Hepatocyte (in vitro differentiated cells): ENCODE measurements around the gene TEX22.

Source experiments
- CTCF ChIP-seq: fragments of 200-600 bp; sonication (generic); IDR thresholded peaks from 2 replicates; pipeline ENCODE4 v1.5.1; 2016; ENCODE audit warnings: antibody characterized with exemption, mild to moderate bottlenecking; ENCODE audit not compliant: poor library complexity
- EZH2 ChIP-seq: fragments of 200-600 bp; sonication (generic); IDR thresholded peaks from 2 replicates; pipeline ENCODE4 v1.6.1; 2016; ENCODE audit warnings: antibody characterized with exemption, mild to moderate bottlenecking, borderline replicate concordance
- EZH2phosphoT487 ChIP-seq: fragments of 200-600 bp; sonication (generic); IDR thresholded peaks from one replicate; pipeline ENCODE4 v1.6.1; 2018; ENCODE audit warnings: antibody characterized with exemption, mild to moderate bottlenecking, low read depth, moderate library complexity; ENCODE audit not compliant: unreplicated experiment, severe bottlenecking

GRCh38 chr14:105355049-105355575 lies 43.2 kb upstream of the TEX22 start:
- TF ChIP-seq CTCF (no peak), EZH2phosphoT487 (no peak), EZH2 (no peak)
